C4-2B (cell line): ENCODE results near the gene CDK17.
"Not testable (repeated sequence)": the region's sequence is repeated elsewhere in the genome, so short reads cannot be mapped to it uniquely, and the experiment has no call there.

Experiments used
- H3K27ac ChIP-seq: fragments of 450-650 bp; 2 replicates; pipeline ENCODE4 v1.5.1; 2017
- CTCF ChIP-seq: fragments of 450-650 bp; conservative IDR thresholded peaks from 2 replicates; pipeline ENCODE4 v1.5.1; 2017; ENCODE audit warnings: mild to moderate bottlenecking
- ZFX ChIP-seq: fragments of 450-650 bp; IDR thresholded peaks from 2 replicates; pipeline ENCODE4 v1.6.1; 2017

Gene CDK17

DNA sequence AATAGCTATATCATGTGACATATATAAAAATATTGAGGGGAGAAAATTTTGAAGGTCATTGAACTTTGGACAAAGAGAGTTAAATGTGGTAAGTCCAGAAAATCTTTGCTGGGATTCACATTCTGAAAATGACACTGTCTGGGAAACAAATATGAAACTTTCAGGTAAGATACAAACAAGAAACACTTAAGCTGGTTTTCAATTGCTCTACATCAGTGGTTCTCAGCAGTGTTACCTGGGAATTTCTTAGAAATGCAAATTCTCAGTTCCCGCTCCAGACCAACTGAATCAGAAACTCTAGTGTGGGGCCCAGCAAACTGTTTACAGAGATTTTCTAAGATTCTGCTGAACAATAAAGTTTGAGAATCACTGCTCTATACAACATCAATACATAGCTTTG, 3.6 kb upstream of the CDK17 start:
- no peak overlapping the region for H3K27ac ChIP-seq

GRCh38 chr12:96402522-96402921, 2.3 kb upstream of the CDK17 start:
- H3K27ac ChIP-seq = not testable (repeated sequence)

More for the DNA sequence above, 3.6 kb upstream of the CDK17 start:
- TF ChIP-seq CTCF (no peak), ZFX (no peak)

DNA sequence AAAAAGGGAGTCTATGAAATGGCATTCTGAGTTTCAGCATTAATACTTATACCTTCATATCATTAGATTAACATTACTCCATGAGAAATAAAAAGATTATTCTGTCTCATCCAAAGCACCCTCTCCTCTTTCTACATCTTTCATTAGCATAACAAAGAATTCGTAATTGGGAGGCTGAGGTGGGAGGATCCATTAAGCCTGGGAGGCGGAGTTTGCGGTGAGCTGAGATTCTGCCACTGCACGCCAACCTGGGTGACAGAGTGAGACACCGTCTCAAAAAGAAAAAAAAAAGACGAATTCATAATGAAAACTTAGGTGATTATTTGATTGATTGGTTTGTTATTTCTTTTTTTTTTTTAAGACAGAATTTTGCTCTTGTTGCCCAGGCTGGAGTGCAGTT, 1.8 kb upstream of the CDK17 start:
- TF ChIP-seq ZFX (no peak), CTCF (no peak)
- no peak overlapping the region for H3K27ac ChIP-seq

- H3K27ac ChIP-seq = peak overlapping the region; percentile 89; the same call in 1 of the 2 replicates
- TF ChIP-seq ZFX (no peak), CTCF (0 out of 2 replicates have a peak, but pooled peaks have one; percentile 2)
These were observed 1.0 kb upstream of the CDK17 start for GRCh38 chr12:96401076-96401871.

DNA sequence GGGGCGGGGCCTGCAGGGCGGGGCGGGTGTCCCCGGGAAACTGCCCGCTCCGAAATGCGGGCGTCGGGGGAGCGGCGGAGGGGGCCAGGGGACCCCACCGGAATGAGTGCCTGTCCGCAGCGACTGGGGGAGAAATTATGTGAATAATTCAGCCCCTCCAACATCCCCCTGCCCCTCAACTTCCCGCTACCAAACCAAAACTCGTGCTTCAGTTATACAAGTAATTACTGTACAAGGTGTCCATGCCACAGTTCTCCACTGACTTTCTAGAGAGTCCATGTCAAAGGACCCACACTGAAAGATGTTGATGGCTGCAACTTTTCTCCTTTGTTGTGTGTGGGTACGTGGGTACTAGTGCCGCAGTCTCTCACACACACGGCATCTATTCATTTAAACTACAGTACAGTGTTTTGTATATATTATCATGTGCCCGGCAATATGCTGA, 414 bp upstream of the CDK17 start:
- TF ChIP-seq ZFX (no peak), CTCF (peak; percentile 61)
- peak overlapping the region; percentile 89 for H3K27ac ChIP-seq

DNA sequence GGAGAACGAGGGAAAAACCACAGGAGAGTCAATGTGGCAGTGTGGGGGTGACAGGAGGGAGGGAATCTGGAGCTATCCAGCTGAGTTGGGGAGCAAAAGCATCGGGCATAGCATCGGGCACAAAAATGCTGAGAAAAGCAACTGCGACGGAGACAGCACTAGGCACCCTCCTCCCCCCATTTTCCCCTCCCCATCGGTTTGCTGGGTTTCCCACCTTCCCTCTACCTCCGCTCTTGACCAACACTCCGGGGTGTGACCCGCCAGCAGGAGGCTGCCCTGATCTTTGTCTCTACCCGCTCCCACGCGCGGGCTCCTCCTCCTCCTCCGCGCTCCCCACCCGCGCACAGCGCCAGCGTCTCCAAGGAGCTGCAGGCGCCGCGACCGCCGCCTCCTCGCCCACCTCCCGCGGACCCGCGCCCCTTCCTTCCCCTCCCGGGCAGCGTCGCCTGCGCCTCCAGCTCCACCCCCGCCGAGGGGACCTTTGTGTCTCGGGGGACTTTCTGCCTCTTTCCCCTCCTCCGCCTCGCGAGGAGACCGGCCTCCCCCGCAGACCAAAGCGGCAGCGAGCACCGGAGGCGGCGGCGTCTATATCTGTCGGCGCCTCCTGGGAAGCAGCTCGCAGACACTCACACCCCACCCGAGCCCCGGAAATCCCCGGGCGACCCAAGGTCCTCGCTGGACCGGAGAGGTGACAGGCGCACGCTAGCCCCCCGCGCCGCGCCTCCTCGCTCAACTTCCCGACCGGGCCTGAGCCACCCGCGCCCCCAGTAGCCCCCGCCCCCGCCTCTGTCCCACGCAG, 920 bp downstream of the CDK17 start:
- TF ChIP-seq CTCF (no peak), ZFX (no peak)
- peak overlapping the region; percentile 89 for H3K27ac ChIP-seq

DNA sequence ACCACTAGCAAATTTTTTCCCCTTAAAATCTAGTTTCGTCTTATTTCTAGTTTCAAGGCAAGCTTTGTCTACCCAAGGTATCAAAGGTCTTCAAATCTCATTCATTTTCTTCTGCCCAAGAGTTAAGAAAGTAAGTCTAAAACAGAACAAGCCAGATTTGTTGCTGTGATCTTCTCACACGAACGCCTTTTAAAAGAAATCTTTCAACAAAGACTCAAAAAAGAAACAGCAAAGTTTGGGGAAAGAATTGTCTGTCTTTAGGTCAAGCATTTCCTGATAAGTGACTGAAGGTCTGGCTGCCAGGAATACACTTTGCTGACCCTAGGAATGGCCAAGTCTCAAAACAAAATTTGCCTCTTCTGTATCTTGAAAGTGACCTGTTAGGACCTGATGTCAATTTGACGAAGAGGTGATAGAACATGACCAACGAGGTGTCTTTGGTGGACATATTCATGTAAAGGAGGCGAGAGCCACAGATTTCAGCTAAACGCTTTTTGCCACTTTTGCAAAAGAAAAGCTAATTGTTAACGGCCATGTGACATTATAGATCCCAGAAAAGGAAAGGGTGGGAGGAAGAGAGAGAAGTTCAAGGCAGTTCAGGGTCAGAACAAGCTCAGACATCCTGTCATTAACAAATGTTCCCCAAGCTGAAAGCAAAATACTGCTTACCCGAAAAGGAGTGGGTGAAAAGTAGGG, 1.7 kb downstream of the CDK17 start:
- TF ChIP-seq ZFX = no peak
- TF ChIP-seq CTCF = no peak
- H3K27ac ChIP-seq = peak overlapping the region; percentile 89
